ENCODE results near the gene AKR1C1.
"Not testable (repeated sequence)": the region's sequence is repeated elsewhere in the genome, so short reads cannot be mapped to it uniquely, and the experiment has no call there.

Gene AKR1C1

DNA sequence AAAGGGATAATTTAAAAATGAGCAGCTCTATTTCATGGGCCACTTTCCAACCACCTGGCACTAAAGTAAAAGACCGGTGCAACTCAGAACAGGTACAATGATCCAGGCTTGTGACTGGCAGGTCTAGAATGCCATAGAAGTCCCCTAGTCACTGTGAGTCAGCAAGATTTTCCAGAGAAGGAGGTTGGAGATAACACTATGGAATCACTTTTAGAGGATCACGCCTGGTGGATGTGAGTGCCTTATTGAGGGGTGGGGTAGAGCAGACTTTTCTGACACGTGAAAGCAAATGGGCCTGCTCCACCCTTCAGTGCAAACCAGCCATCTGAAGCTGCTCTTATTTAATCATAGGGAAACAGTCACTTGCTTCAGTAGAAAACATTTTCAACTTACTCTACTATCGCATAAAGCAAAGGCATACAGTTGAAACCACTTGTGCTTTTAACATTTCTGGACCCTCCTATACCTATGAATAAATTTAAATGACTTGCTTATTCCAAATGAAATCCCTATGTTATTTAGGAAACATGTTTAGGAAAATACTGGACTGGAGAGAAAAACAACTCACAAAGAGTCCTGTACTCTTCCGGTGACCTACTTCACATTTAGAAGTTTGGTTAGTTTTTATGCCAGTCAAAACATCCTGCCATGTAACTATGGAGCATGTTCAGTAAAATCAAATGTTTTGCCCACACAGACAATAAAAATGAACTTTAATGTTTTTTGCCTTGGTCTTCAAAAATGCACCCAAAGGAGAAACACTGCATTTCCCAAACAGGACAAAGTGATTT lies 21.5 kb upstream of the AKR1C1 start:
- Histone ChIP-seq H2AK5ac (ENCODE audit: low read length, severe bottlenecking) (no peak overlapping the region), H3K27me3 (ENCODE audit: control insufficient read depth in 1 of 2, insufficient read depth in 1 of 2, low read length in 2 of 2) (no peaks in the 10 kb centered on the region), H4K91ac (ENCODE audit: low read length) (no peak overlapping the region), H3K4ac (ENCODE audit: low read depth in 1 of 2, low read length in 2 of 2) (no peak overlapping the region), H3K79me1 (replicated peaks; ENCODE audit: low read length, poor library complexity, severe bottlenecking) (no peaks in the 10 kb centered on the region), H3K9ac (ENCODE audit: low read length) (peak overlapping the region; percentile 87), H3K23ac (ENCODE audit: low read length in 2 of 2) (no peak overlapping the region), H2BK5ac (ENCODE audit: low read depth, low read length, poor library complexity, severe bottlenecking) (no peak overlapping the region), H2BK15ac (ENCODE audit: low read depth, poor library complexity, severe bottlenecking) (no peak overlapping the region), H2AFZ (ENCODE audit: low read depth, low read length) (no peak overlapping the region), H3K4me1 (ENCODE audit: control insufficient read depth, insufficient read depth, low read depth, low read length) (peaks cover 2% of the 10 kb centered on the region), H4K8ac (ENCODE audit: low read length) (no peak overlapping the region), H3K27ac (ENCODE audit: low read length, poor library complexity, severe bottlenecking) (no peak overlapping the region), H3K36me3 (ENCODE audit: control insufficient read depth in 1 of 2, insufficient read depth in 2 of 2, low read depth in 1 of 2, low read length in 2 of 2) (no peaks in the 10 kb centered on the region), H2BK12ac (ENCODE audit: low read length in 2 of 2) (no peak overlapping the region), H3K4me3 (ENCODE audit: insufficient read depth in 1 of 2, low read depth in 1 of 2, low read length in 2 of 2) (no peak overlapping the region), H3K14ac (ENCODE audit: low read length in 2 of 2) (no peak overlapping the region), H3K4me2 (ENCODE audit: low read length, poor library complexity, severe bottlenecking) (no peak overlapping the region), H3K18ac (ENCODE audit: low read depth in 1 of 2, low read length in 2 of 2) (no peak overlapping the region), H3K9me3 (ENCODE audit: control insufficient read depth, low read length) (no peaks in the 10 kb centered on the region), H2BK120ac (ENCODE audit: low read depth, low read length) (no peak overlapping the region)
- DNase-seq = peak; percentile 14
- WGBS = 78% methylated on average over 5 of the region's 5 CpGs

- H4K8ac ChIP-seq (ENCODE audit: low read length); H2BK5ac ChIP-seq (ENCODE audit: low read depth, low read length, poor library complexity, severe bottlenecking); H3K27me3 ChIP-seq (ENCODE audit: control insufficient read depth in 1 of 2, insufficient read depth in 1 of 2, low read length in 2 of 2); H3K4me2 ChIP-seq (ENCODE audit: low read length, poor library complexity, severe bottlenecking); H3K18ac ChIP-seq (ENCODE audit: low read depth in 1 of 2, low read length in 2 of 2); H3K36me3 ChIP-seq (ENCODE audit: control insufficient read depth in 1 of 2, insufficient read depth in 2 of 2, low read depth in 1 of 2, low read length in 2 of 2); H4K91ac ChIP-seq (ENCODE audit: low read length); H2BK120ac ChIP-seq (ENCODE audit: low read depth, low read length); H3K4me3 ChIP-seq (ENCODE audit: insufficient read depth in 1 of 2, low read depth in 1 of 2, low read length in 2 of 2); H2AK5ac ChIP-seq (ENCODE audit: low read length, severe bottlenecking); H2AFZ ChIP-seq (ENCODE audit: low read depth, low read length); H3K14ac ChIP-seq (ENCODE audit: low read length in 2 of 2); H3K79me1 ChIP-seq (replicated peaks; ENCODE audit: low read length, poor library complexity, severe bottlenecking); H3K4me1 ChIP-seq (ENCODE audit: control insufficient read depth, insufficient read depth, low read depth, low read length); H2BK12ac ChIP-seq (ENCODE audit: low read length in 2 of 2); H2BK15ac ChIP-seq (ENCODE audit: low read depth, poor library complexity, severe bottlenecking); H3K4ac ChIP-seq (ENCODE audit: low read depth in 1 of 2, low read length in 2 of 2); H3K23ac ChIP-seq (ENCODE audit: low read length in 2 of 2); H3K9me3 ChIP-seq (ENCODE audit: control insufficient read depth, low read length): not testable (repeated sequence)
- peak; percentile 33 for DNase-seq
- WGBS = no CpG with 5 or more reads among the region's 2 CpGs
- Histone ChIP-seq H3K27ac (ENCODE audit: low read length, poor library complexity, severe bottlenecking) (peak overlapping the region; percentile 82), H3K9ac (ENCODE audit: low read length) (peak overlapping the region; percentile 87)
Measured at GRCh38 chr10:4942931-4943330, 20.3 kb upstream of the AKR1C1 start.

GRCh38 chr10:4943416-4943815 lies 19.8 kb upstream of the AKR1C1 start:
- not testable (repeated sequence) for H3K14ac ChIP-seq (ENCODE audit: low read length in 2 of 2); H3K4me2 ChIP-seq (ENCODE audit: low read length, poor library complexity, severe bottlenecking); H3K9me3 ChIP-seq (ENCODE audit: control insufficient read depth, low read length); H2BK15ac ChIP-seq (ENCODE audit: low read depth, poor library complexity, severe bottlenecking); H3K4me1 ChIP-seq (ENCODE audit: control insufficient read depth, insufficient read depth, low read depth, low read length); H2AFZ ChIP-seq (ENCODE audit: low read depth, low read length); DNase-seq; H2BK120ac ChIP-seq (ENCODE audit: low read depth, low read length); H3K79me1 ChIP-seq (replicated peaks; ENCODE audit: low read length, poor library complexity, severe bottlenecking); H3K4ac ChIP-seq (ENCODE audit: low read depth in 1 of 2, low read length in 2 of 2); H3K23ac ChIP-seq (ENCODE audit: low read length in 2 of 2); H3K18ac ChIP-seq (ENCODE audit: low read depth in 1 of 2, low read length in 2 of 2); H2BK5ac ChIP-seq (ENCODE audit: low read depth, low read length, poor library complexity, severe bottlenecking); H4K8ac ChIP-seq (ENCODE audit: low read length); H2BK12ac ChIP-seq (ENCODE audit: low read length in 2 of 2); H2AK5ac ChIP-seq (ENCODE audit: low read length, severe bottlenecking); H3K27me3 ChIP-seq (ENCODE audit: control insufficient read depth in 1 of 2, insufficient read depth in 1 of 2, low read length in 2 of 2); H3K36me3 ChIP-seq (ENCODE audit: control insufficient read depth in 1 of 2, insufficient read depth in 2 of 2, low read depth in 1 of 2, low read length in 2 of 2); H4K91ac ChIP-seq (ENCODE audit: low read length)
- Histone ChIP-seq H3K4me3 (ENCODE audit: insufficient read depth in 1 of 2, low read depth in 1 of 2, low read length in 2 of 2) (peak overlapping the region in 1 of 2 experiments; percentile 61), H3K27ac (ENCODE audit: low read length, poor library complexity, severe bottlenecking) (peak overlapping the region; percentile 82), H3K9ac (ENCODE audit: low read length) (peak overlapping the region; percentile 87)

DNA sequence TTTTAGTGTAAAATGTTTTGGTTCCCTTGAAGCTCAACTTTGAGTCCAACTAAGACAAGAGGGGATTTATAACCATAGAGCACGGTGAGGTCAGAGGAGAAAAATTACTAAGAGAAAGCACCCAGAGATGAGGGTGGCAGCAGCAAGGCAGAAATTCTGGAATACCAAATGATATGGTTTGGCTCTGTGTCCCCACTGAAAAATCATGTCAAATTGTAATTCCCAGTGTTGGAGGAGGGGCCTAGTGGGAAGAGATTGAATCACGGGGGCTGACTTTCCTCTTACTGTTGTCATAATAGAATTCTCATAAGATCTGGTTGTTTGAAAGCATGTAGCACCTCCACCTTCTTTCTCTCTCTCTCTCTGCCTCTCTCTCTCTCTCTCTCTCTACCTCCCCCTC lies 19.4 kb upstream of the AKR1C1 start:
- Histone ChIP-seq H2BK12ac (ENCODE audit: low read length in 2 of 2) (peak overlapping the region in 1 of 2 experiments; percentile 6), H2BK120ac (ENCODE audit: low read depth, low read length) (no peak overlapping the region), H3K79me1 (replicated peaks; ENCODE audit: low read length, poor library complexity, severe bottlenecking) (no peaks in the 10 kb centered on the region), H3K9me3 (ENCODE audit: control insufficient read depth, low read length) (no peaks in the 10 kb centered on the region), H3K23ac (ENCODE audit: low read length in 2 of 2) (no peak overlapping the region), H3K18ac (ENCODE audit: low read depth in 1 of 2, low read length in 2 of 2) (no peak overlapping the region), H3K27ac (ENCODE audit: low read length, poor library complexity, severe bottlenecking) (peak overlapping the region; percentile 82), H2AFZ (ENCODE audit: low read depth, low read length) (no peak overlapping the region), H3K36me3 (ENCODE audit: control insufficient read depth in 1 of 2, insufficient read depth in 2 of 2, low read depth in 1 of 2, low read length in 2 of 2) (no peaks in the 10 kb centered on the region), H2BK5ac (ENCODE audit: low read depth, low read length, poor library complexity, severe bottlenecking) (no peak overlapping the region), H3K4ac (ENCODE audit: low read depth in 1 of 2, low read length in 2 of 2) (no peak overlapping the region), H2BK15ac (ENCODE audit: low read depth, poor library complexity, severe bottlenecking) (no peak overlapping the region), H3K4me3 (ENCODE audit: insufficient read depth in 1 of 2, low read depth in 1 of 2, low read length in 2 of 2) (peak overlapping the region in 1 of 2 experiments; percentile 61), H2AK5ac (ENCODE audit: low read length, severe bottlenecking) (no peak overlapping the region), H3K4me2 (ENCODE audit: low read length, poor library complexity, severe bottlenecking) (no peak overlapping the region), H3K27me3 (ENCODE audit: control insufficient read depth in 1 of 2, insufficient read depth in 1 of 2, low read length in 2 of 2) (no peaks in the 10 kb centered on the region), H3K9ac (ENCODE audit: low read length) (peak overlapping the region; percentile 87), H4K91ac (ENCODE audit: low read length) (no peak overlapping the region), H4K8ac (ENCODE audit: low read length) (no peak overlapping the region), H3K14ac (ENCODE audit: low read length in 2 of 2) (no peak overlapping the region), H3K4me1 (ENCODE audit: control insufficient read depth, insufficient read depth, low read depth, low read length) (peaks cover 2% of the 10 kb centered on the region)
- 99% methylated on average over 2 of the region's 2 CpGs for WGBS
- no peak for DNase-seq

Data from mesenchymal stem cell (in vitro differentiated cells and primary cell).